ENCODE results near the gene SYTL1. TPM values are rescaled to one million over a fixed set of nuclear protein-coding genes. Genes with fewer than 3 reads are reported as not detected.
"Not testable (repeated sequence)": the region's sequence is repeated elsewhere in the genome, so short reads cannot be mapped to it uniquely, and the experiment has no call there.

Gene SYTL1
- total RNA-seq, 1 experiment from 2014 or later = not detected

DNA sequence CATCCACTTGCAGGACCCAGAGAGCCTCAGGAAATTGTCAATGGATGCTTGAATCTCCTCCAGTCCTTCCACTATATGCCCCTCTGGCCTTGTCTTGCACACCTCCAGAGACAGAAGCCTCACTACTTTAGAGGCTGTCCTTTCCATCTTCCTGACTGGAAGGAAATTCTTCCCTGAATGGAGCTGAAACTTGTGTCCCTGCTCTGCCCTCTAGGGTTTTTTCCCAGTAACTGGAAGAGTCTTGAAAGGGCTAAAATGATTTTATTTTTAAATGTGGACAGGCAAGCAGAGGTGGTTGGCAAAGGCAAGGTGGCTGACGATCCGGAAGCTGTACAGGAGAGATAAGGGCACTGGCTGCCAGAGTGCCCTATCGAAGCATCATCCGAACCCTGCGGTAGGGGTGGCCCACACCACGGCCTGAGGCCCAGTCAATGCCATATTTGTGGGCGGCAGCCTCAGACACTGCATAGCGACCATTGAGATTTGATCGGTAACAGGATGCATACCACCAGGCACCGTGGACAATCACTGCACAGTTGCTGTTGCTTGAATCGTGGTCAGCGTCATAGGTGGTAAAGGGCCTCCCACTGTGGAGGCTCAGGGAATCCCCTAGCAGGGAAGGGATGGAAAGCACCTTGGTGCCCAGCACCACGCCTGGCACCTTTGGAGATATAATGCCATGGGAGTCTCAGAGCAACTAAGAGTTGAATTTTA lies 27.2 kb downstream of the SYTL1 start:
- DNase-seq (ENCODE audit: low read depth, low spot score) = peak; percentile 45
- in situ Hi-C loops (cut with HindIII; ENCODE audit: low pct_unique_long_range_greater_than_20kb, low sequenced_read_pairs) = no loop called here

DNA sequence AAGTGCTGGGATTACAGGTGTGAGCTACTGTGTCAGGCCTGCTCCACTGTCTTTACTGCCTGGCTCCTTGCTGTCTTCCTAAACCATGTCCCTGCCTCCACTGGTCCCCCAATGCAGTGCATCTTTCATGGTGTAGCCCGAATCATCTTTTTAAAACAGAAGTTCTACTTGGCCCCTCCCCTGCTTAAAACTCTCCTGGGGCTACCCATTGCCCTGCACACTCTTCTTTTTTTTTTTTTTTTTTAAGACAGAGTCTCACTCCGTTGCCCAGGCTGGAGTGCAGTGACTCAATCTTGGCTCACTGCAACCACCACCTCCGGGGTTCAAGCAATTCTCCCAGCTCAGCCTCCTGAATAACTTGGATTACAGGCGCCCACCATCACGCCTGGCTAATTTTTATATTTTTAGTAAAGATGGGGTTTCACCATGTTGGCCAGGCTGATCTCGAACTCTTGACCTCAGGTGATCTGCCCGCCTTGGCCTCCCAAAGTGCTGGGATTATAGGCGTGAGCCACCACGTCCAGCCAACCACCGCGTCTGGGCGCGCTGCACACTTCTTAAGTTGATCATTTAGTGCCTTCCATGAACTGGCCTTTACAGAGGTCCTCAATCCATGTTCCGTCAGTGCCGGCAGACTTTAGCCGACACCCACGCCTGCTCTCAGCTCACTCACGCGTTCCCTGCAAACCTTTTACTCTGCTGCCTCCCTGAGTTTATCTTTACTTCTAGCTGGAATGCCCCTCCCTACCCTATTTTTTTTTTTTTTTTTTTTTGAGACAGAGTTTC lies 30.4 kb downstream of the SYTL1 start:
- in situ Hi-C loops (cut with HindIII; ENCODE audit: low pct_unique_long_range_greater_than_20kb, low sequenced_read_pairs) = no loop called here
- no peak for DNase-seq (ENCODE audit: low read depth, low spot score)

DNA sequence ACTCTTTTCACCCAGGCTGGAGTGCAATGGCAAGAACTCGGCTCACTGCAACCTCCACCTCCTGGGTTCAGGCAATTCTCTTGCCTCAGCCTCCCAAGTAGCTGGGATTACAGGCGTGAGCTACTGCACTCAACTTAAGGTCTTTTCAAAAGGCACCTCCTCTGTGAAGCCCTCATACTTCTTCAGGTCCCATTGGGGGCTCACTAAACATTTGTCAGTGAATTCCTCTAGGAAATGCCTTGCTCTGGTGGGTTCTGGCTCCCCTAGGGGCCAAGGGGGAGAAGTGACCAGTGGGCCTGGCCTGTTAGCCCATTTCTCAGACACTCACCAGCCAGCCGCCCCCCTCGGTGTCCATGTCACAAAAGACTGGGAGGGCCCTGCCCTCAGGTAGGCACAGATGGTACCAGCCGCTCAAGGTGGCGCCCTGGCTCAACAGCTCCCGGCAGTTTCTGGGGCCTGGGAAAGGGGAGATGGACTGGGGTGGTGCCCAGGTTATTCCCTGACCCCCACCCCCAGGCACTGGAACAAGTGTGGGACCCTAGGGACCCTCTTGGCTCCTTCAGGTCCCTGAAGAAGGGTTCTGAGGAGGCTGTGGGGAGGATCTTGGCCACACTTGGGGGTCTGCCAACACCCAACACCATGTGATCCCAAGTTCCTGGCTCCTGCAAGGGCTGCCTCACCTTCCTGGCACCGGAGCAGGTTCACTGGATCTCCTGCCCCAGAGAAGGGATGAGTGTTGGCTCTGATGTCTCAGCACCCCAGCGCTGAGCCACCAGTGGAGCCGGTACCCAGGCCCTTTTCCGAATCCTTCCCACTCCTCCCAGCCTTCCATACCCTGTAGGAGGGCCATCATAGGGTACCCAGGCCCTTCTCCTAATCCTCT lies 31.2 kb downstream of the SYTL1 start:
- in situ Hi-C loops (cut with HindIII; ENCODE audit: low pct_unique_long_range_greater_than_20kb, low sequenced_read_pairs) = no loop called here
- DNase-seq (ENCODE audit: low read depth, low spot score) = peak; percentile 26

DNA sequence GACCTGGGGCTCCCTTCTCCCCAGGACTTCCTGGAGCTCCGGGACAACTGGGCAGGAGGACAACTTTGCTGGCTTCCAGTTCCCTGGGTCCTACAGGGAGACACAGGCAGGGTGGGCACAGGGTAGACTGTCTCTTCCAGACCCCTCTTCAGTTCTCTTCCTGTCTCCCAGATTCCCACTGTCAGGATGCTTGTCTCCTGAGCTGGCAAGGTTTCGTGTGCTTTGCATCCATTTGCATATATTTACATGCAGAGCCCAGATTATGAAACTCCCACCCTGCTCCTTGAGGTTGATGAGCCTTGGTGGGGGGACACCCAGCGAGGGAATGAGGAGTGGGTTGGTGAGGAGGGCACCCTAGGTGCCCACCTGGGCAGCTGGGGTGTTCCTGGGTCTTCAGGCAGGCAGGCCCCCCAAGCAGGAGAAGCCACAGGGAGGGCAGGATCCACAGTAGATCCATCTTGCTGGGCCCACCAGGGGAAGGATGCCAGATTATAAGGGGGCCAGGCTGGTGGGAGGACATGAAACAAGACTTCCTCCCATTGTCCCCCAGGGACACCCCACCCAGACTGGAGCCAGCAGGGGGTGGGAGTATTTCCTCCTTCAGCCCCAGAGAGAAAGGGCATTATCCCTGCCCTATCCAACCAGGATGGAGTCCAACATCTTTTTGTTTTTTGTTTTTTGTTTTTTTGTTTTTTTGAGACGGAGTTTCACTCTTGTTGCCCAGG lies 32.7 kb downstream of the SYTL1 start, which contains the start of gene FCN3:
Gene FCN3, minus strand, starts transcription at position 463 of the 725 bp plus-strand sequence. Its CDS starts 6 bp downstream, at position 457.
- no peak for DNase-seq (ENCODE audit: low read depth, low spot score)
- in situ Hi-C loops (cut with HindIII; ENCODE audit: low pct_unique_long_range_greater_than_20kb, low sequenced_read_pairs) = no loop called here

GRCh38 chr1:27377760-27378495 lies 36.1 kb downstream of the SYTL1 start:
- no peak for DNase-seq (ENCODE audit: low read depth, low spot score)
- in situ Hi-C loops (cut with HindIII; ENCODE audit: low pct_unique_long_range_greater_than_20kb, low sequenced_read_pairs) = no loop called here

- no peak for DNase-seq (ENCODE audit: low read depth, low spot score)
- in situ Hi-C loops (cut with HindIII; ENCODE audit: low pct_unique_long_range_greater_than_20kb, low sequenced_read_pairs) = no loop called here
These were observed 37.8 kb downstream of the SYTL1 start for GRCh38 chr1:27379564-27380122.

DNA sequence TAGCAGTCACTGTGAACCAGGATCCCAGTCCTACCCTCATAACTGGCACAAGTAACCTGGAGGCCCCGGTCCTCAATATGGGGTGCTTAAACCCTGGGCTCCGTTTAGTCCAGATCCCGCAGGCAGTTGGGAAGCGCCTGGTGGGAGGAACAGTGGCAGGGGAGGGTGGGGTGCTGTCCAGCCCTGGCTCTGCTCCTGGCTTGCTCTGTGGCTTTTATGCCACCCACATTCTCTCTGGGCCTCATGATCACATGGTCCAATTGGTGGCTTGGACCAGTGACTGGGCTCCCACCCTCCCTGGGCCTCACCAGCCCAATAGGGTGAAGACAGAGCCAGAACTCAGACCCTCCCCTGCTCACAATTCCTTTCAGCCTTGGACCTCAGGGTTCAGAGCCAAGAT lies 38.4 kb downstream of the SYTL1 start:
- no peak for DNase-seq (ENCODE audit: low read depth, low spot score)
- in situ Hi-C loops (cut with HindIII; ENCODE audit: low pct_unique_long_range_greater_than_20kb, low sequenced_read_pairs) = no loop called here

DNA sequence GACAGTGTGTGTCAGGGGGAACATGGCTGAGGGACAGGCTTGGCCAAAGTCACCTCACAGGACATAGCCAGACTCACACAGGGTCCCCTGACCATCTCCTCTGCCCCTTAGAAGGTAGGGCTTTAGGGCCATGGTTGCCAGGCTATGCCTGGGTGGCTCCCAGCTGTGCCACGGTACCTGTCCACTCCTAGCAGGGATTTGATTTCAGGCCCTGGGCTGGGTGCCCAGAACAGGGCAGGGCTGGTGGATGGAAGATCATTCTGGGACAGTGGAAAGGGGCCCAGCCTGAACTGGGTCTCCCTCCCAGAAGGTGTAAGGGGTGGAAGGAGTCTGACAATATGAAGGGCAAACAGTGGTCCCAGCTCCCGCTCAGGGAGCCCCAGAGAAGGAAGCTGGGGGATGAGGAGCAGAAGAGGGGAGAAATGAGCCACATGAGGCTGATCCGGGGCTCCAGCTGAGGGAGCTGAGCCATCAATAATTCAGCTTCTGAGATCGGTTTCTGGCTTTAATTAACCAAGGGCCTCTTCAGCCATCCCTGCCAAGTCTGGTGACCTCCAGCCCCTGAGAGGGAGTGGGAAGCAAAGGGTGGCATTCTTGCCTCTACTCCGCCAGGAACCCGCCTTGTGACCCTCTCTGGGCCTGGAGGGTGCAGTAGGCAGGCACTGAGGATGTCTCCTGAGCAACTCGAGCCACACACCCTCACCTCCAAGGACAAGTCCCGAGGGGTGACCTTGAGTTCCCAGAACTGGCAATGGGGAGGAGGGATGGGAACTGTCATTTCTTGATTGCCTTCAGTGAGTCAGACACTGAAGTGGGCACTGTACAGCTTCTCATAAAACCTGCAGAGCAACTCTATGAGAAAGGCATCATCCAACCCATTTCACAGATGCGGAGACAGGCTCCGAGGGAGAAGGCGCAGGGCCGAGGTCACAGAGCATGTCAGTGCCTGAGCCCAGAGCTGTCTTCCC lies 39.2 kb downstream of the SYTL1 start:
- no peak for DNase-seq (ENCODE audit: low read depth, low spot score)
- in situ Hi-C loops (cut with HindIII; ENCODE audit: low pct_unique_long_range_greater_than_20kb, low sequenced_read_pairs) = no loop called here

DNA sequence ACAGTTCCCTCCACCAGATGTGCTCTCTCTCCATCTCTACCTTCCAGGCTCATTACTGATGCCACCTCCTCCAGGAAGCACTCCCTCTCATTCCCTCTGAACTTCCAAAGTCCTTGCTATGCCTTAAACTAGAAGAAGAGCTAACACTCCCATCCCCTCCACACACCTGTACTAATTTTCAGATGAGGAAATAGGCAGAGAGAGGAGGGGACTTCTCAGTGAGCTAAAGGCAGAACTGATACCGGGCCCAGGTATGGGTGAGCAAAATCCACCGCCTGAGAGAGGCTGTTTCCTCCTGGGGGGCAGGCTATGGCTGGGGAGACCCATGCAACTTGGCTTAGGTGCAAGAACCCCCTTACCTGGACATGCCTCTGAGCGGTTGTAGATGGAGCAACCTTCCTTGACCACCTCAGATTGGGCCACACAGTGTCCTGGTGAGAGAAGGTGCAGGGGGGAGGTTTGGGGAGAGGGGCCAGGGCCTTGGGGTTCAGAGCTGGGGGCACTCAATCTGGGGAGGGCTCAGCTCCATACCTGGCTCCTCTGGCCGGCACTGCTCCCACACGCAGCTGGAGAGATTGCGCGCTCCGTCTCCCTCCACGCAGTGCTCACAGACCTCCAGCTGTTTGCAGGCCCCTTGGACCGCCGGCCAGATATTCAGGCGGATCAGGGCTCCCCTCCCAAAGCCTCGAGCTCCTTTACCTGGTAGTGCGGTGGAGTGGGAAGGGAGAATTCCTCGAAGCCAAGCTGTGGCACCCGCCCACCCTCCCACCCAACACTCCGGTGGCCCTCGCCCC lies 40.3 kb downstream of the SYTL1 start:
- no peak for DNase-seq (ENCODE audit: low read depth, low spot score)
- in situ Hi-C loops (cut with HindIII; ENCODE audit: low pct_unique_long_range_greater_than_20kb, low sequenced_read_pairs) = no loop called here

DNA sequence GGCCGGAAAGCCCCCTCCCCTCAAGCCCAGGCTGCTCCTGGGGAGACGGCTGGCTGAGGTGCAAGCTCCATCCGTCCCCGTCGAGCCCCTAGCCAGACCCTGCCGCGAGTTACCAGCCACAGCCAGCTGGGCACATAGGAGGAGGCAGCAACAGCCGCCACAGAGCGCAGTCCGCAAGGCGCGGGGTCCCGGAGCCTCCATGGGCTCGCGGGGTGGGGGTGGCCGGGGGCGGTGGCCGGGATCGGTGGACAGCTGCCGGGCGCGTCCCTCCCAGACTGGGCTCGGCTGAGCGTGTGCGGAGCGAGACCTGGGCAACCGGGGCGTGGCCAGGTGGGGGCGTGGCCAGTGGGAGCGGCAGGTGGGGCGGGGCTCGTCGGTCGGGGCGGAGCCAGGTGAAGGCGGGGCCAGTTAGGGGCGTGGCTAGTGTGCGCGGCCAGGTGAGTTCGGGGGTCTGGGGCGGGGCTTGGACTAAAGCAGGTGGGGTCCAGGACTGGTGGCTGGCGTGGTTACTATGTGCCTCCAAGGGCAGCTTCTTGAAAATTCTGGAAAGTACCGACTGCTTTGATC lies 41.3 kb downstream of the SYTL1 start, which contains the start of gene CD164L2:
Gene CD164L2, minus strand, starts transcription at position 295 of the 567 bp plus-strand sequence. Its CDS starts 94 bp downstream, at position 201.
- no peak for DNase-seq (ENCODE audit: low read depth, low spot score)
- in situ Hi-C loops (cut with HindIII; ENCODE audit: low pct_unique_long_range_greater_than_20kb, low sequenced_read_pairs) = no loop called here

DNA sequence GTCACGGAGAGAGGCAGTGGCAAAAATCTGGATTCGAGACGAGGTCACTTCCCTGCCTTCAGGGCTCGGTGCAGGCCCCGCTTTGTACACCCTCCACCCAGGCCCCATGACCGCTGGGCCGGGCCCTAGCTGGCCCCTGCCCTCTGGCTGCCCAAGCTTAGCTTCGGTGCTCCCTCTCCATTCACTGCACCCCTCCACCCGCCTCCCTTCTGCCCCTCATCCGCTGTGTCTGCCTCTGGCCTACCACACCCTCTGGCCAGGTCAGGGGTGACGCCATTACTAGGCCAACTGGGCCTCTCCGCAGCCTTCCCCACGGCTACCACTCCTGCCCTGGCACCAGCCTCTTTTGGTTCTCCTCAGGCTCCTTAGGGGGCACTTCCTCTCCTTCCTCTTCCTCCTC lies 41.8 kb downstream of the SYTL1 start:
- no peak for DNase-seq (ENCODE audit: low read depth, low spot score)
- in situ Hi-C loops (cut with HindIII; ENCODE audit: low pct_unique_long_range_greater_than_20kb, low sequenced_read_pairs) = no loop called here

DNA sequence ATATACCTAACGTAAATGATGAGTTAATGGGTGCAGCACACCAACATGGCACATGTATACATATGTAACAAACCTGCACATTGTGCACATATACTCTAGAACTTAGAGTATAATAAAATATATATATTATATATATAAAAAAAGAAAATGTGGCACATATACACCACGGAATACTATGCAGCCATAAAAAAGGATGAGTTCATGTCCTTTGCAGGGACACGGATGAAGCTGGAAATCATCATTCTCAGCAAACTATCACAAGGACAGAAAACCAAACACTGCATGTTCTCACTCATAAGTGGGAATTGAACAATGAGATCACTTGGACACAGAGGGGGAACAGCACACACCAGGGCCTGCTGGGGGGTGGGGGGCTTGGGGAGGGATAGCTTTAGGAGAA lies 43.0 kb downstream of the SYTL1 start:
- DNase-seq (ENCODE audit: low read depth, low spot score); in situ Hi-C loops (cut with HindIII; ENCODE audit: low pct_unique_long_range_greater_than_20kb, low sequenced_read_pairs): not testable (repeated sequence)

GRCh38 chr1:27388337-27389005 lies 46.6 kb downstream of the SYTL1 start:
- in situ Hi-C loops (cut with HindIII; ENCODE audit: low pct_unique_long_range_greater_than_20kb, low sequenced_read_pairs) = no loop called here
- DNase-seq (ENCODE audit: low read depth, low spot score) = peak; percentile 63

DNA sequence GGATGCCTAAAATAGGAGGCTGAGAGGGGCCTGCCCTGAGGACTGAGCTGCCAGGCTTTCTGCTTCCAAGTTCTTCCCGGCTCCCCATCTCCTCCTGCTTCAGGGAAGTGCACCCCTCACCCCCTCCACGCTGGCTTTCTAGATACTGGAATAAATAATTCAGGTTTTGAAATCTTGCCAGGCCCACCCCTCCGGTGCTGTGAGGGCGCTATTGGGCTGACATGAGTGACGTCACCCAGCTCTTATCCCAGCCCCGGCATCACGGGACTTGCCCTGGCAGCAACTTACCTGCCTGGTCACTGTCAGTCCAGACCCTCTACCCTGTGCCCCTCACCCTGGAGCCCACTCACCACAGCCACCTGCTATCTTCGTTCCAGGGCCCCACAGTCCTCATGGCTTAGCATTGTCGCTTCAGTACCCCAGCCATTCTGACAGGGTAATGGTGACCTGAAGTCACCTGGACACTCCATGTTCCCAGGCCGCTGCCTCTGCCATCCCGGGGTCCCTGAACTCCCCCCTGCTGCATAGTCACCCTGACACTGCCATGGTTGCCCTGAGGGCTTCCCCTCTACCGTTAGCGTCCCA lies 49.8 kb downstream of the SYTL1 start:
- in situ Hi-C loops (cut with HindIII; ENCODE audit: low pct_unique_long_range_greater_than_20kb, low sequenced_read_pairs) = no loop called here
- DNase-seq (ENCODE audit: low read depth, low spot score) = peak; percentile 38
